ENCODE data around the gene ALDH2. TPM values are rescaled to one million over a fixed set of nuclear protein-coding genes. Genes with fewer than 3 reads are reported as not detected.
A peak's percentile ranks its signal among the peaks of the same experiment; 100 is the strongest.

The ALDH2 gene
- polyA plus RNA-seq, 3 donors from 2014 or later: 1.7 to 18.7 (median 8.2) TPM

GRCh38 chr12:111764120-111764821 lies 2.5 kb upstream of the ALDH2 start:
- Mint-ChIP-seq H3K4me1 (peaks cover 10 to 23% of the 10 kb centered on the region in 2 donors), H3K27ac (no peak overlapping the region), H3K27me3 (ENCODE audit: low read depth in 3 of 3) (peaks cover 6 to 35% (median 13%) of the 10 kb centered on the region in 3 donors), H3K36me3 (peaks cover 0 to 3% (median 3%) of the 10 kb centered on the region in 3 donors), H3K4me3 (peak overlapping the region in 1 of 5 donors; percentile 5), H3K9me3 (no peaks in the 10 kb centered on the region)
- DNase-seq: no peak

GRCh38 chr12:111767362-111768158 lies 827 bp downstream of the ALDH2 start:
- H3K27ac Mint-ChIP-seq: peak overlapping the region in 1 of 6 donors; percentile 34
- H3K27me3 Mint-ChIP-seq (ENCODE audit: low read depth in 3 of 3): peaks cover 5 to 31% (median 13%) of the 10 kb centered on the region in 3 donors
- peaks cover 10 to 19% of the 10 kb centered on the region in 2 donors for H3K4me1 Mint-ChIP-seq

GRCh38 chr12:111768159-111768895 lies 1.6 kb downstream of the ALDH2 start:
- no peak overlapping the region for H3K27ac Mint-ChIP-seq
- H3K4me3 Mint-ChIP-seq: peak overlapping the region in 2 of 5 donors; percentile 12 to 18
- peaks cover 0 to 3% (median 3%) of the 10 kb centered on the region in 3 donors for H3K36me3 Mint-ChIP-seq
- peaks cover 10 to 19% of the 10 kb centered on the region in 2 donors for H3K4me1 Mint-ChIP-seq
- DNase-seq: no peak
- H3K27me3 Mint-ChIP-seq (ENCODE audit: low read depth in 3 of 3): peaks cover 1 to 24% (median 9%) of the 10 kb centered on the region in 3 donors
- no peaks in the 10 kb centered on the region for H3K9me3 Mint-ChIP-seq

More at GRCh38 chr12:111767362-111768158, 827 bp downstream of the ALDH2 start:
- Mint-ChIP-seq H3K9me3 (no peaks in the 10 kb centered on the region), H3K4me3 (peak overlapping the region; percentile 71 to 84 (median 80)), H3K36me3 (peaks cover 0 to 3% (median 3%) of the 10 kb centered on the region in 3 donors)
- no peak for DNase-seq

- Mint-ChIP-seq H3K9me3 (no peaks in the 10 kb centered on the region), H3K27me3 (ENCODE audit: low read depth in 3 of 3) (peaks cover 0 to 14% (median 3%) of the 10 kb centered on the region in 3 donors), H3K4me3 (no peak overlapping the region), H3K27ac (no peak overlapping the region), H3K4me1 (peaks cover 10 to 19% of the 10 kb centered on the region in 2 donors), H3K36me3 (peaks cover 0 to 3% (median 3%) of the 10 kb centered on the region in 3 donors)
- no peak for DNase-seq
Observed at GRCh38 chr12:111769599-111769998, 2.9 kb downstream of the ALDH2 start.

- H3K27me3 Mint-ChIP-seq (ENCODE audit: low read depth in 3 of 3): peaks cover 0 to 4% (median 0%) of the 10 kb centered on the region in 3 donors
- H3K36me3 Mint-ChIP-seq: no peaks in the 10 kb centered on the region
- H3K4me3 Mint-ChIP-seq: no peak overlapping the region
- no peaks in the 10 kb centered on the region for H3K4me1 Mint-ChIP-seq
- peak overlapping the region in 1 of 6 donors; percentile 50 for H3K27ac Mint-ChIP-seq
- no peaks in the 10 kb centered on the region for H3K9me3 Mint-ChIP-seq
- DNase-seq: no peak
Observed at GRCh38 chr12:111773801-111774551, 7.2 kb downstream of the ALDH2 start.

- Mint-ChIP-seq H3K9me3 (no peaks in the 10 kb centered on the region), H3K27me3 (ENCODE audit: low read depth in 3 of 3) (peaks cover 0 to 5% (median 0%) of the 10 kb centered on the region in 3 donors), H3K36me3 (no peaks in the 10 kb centered on the region), H3K4me1 (no peaks in the 10 kb centered on the region), H3K27ac (peak overlapping the region in 2 of 6 donors; percentile 1 to 51), H3K4me3 (no peak overlapping the region)
- no peak for DNase-seq
Observed at GRCh38 chr12:111775205-111776193, 8.8 kb downstream of the ALDH2 start.

GRCh38 chr12:111776836-111777344 lies 10.2 kb downstream of the ALDH2 start:
- Mint-ChIP-seq H3K4me1 (no peaks in the 10 kb centered on the region), H3K27me3 (ENCODE audit: low read depth in 3 of 3) (peaks cover 0 to 5% (median 0%) of the 10 kb centered on the region in 3 donors), H3K36me3 (no peaks in the 10 kb centered on the region), H3K27ac (no peak overlapping the region), H3K4me3 (no peak overlapping the region), H3K9me3 (no peaks in the 10 kb centered on the region)
- DNase-seq: no peak

- H3K27ac Mint-ChIP-seq: no peak overlapping the region
- H3K4me1 Mint-ChIP-seq: no peaks in the 10 kb centered on the region
- no peaks in the 10 kb centered on the region for H3K9me3 Mint-ChIP-seq
- H3K4me3 Mint-ChIP-seq: no peak overlapping the region
- peaks cover 0 to 5% (median 0%) of the 10 kb centered on the region in 3 donors for H3K27me3 Mint-ChIP-seq (ENCODE audit: low read depth in 3 of 3)
- DNase-seq: no peak
- no peaks in the 10 kb centered on the region for H3K36me3 Mint-ChIP-seq
Observed at GRCh38 chr12:111777345-111778045, 10.8 kb downstream of the ALDH2 start.

GRCh38 chr12:111780166-111780565 lies 13.4 kb downstream of the ALDH2 start:
- Mint-ChIP-seq H3K27me3 (ENCODE audit: low read depth in 3 of 3) (peaks cover 0 to 3% (median 0%) of the 10 kb centered on the region in 3 donors), H3K4me1 (no peaks in the 10 kb centered on the region), H3K9me3 (no peaks in the 10 kb centered on the region), H3K27ac (no peak overlapping the region), H3K4me3 (no peak overlapping the region), H3K36me3 (no peaks in the 10 kb centered on the region)
- no peak for DNase-seq

GRCh38 chr12:111780615-111781014 lies 13.9 kb downstream of the ALDH2 start:
- no peaks in the 10 kb centered on the region for H3K9me3 Mint-ChIP-seq
- no peaks in the 10 kb centered on the region for H3K4me1 Mint-ChIP-seq
- peaks cover 0 to 3% (median 0%) of the 10 kb centered on the region in 3 donors for H3K27me3 Mint-ChIP-seq (ENCODE audit: low read depth in 3 of 3)
- peak overlapping the region in 1 of 6 donors; percentile 53 for H3K27ac Mint-ChIP-seq
- DNase-seq: no peak
- H3K36me3 Mint-ChIP-seq: no peaks in the 10 kb centered on the region
- no peak overlapping the region for H3K4me3 Mint-ChIP-seq

GRCh38 chr12:111781085-111781658 lies 14.4 kb downstream of the ALDH2 start:
- no peak overlapping the region for H3K4me3 Mint-ChIP-seq
- no peak overlapping the region for H3K27ac Mint-ChIP-seq
- H3K4me1 Mint-ChIP-seq: no peaks in the 10 kb centered on the region
- no peak for DNase-seq
- peaks cover 0 to 3% (median 0%) of the 10 kb centered on the region in 3 donors for H3K27me3 Mint-ChIP-seq (ENCODE audit: low read depth in 3 of 3)
- H3K36me3 Mint-ChIP-seq: no peaks in the 10 kb centered on the region
- no peaks in the 10 kb centered on the region for H3K9me3 Mint-ChIP-seq
